GM12878 (cell line): Measurements from ENCODE around the gene ATOSB. TPM values are rescaled to one million over a fixed set of nuclear protein-coding genes. Genes with fewer than 3 reads are reported as not detected.

Source experiments
- CEBPB ChIP-seq, 2 experiments: fragments of 150-350 bp in 1 of 2; IDR thresholded peaks; 2 replicates each; pipeline ENCODE4 v1.6.1; 2012 to 2014; ENCODE audit warnings: low read depth in 2 of 2, low read length in 2 of 2, borderline replicate concordance in 1 of 2, inconsistent platforms in 1 of 2
- CHD1 ChIP-seq: IDR thresholded peaks from 2 replicates; pipeline ENCODE4 v1.6.1; 2012; ENCODE audit warnings: low read depth, low read length, improper control_type of control experiment
- CHD2 ChIP-seq: IDR thresholded peaks from 2 replicates; pipeline ENCODE4 v1.6.1; 2011; ENCODE audit warnings: low read depth, low read length, improper control_type of control experiment, borderline replicate concordance
- DPF2 ChIP-seq: fragments of 450-650 bp; IDR thresholded peaks from 2 replicates; pipeline ENCODE4 v1.6.1; 2017; ENCODE audit warnings: mild to moderate bottlenecking
- EED ChIP-seq: sonication (generic); IDR thresholded peaks from 2 replicates; pipeline ENCODE4 v1.6.1; 2016; ENCODE audit warnings: antibody characterized with exemption, low read depth
- EP300 ChIP-seq, 2 experiments: fragments of 150-350 bp in 1 of 2; IDR thresholded peaks; 2 replicates each; pipeline ENCODE4 v1.6.1; 2011 to 2012; ENCODE audit warnings: low read depth in 2 of 2, low read length in 2 of 2, borderline replicate concordance in 1 of 2, improper control_type of control experiment in 1 of 2, inconsistent platforms in 1 of 2; ENCODE audit not compliant: control insufficient read depth in 1 of 2
- MLLT1 ChIP-seq: fragments of 450-650 bp; IDR thresholded peaks from 2 replicates; pipeline ENCODE4 v1.6.1; 2016; ENCODE audit warnings: mild to moderate bottlenecking
- NR2C1 ChIP-seq: fragments of 450-650 bp; IDR thresholded peaks from 2 replicates; pipeline ENCODE4 v1.6.1; 2017; ENCODE audit warnings: antibody characterized with exemption, mild to moderate bottlenecking, moderate library complexity
- PML ChIP-seq: IDR thresholded peaks from 2 replicates; pipeline ENCODE4 v1.6.1; 2012; ENCODE audit warnings: low read length, inconsistent platforms
- POLR2A ChIP-seq: IDR thresholded peaks from 2 replicates; pipeline ENCODE4 v1.6.1; 2011; ENCODE audit warnings: low read depth, mild to moderate bottlenecking, low read length
- SP1 ChIP-seq: IDR thresholded peaks from one replicate; pipeline ENCODE4 v1.6.1; 2011; ENCODE audit warnings: low read depth, low read length
- SPI1 ChIP-seq: IDR thresholded peaks from 2 replicates; pipeline ENCODE4 v1.6.1; 2011; ENCODE audit warnings: low read depth, mild to moderate bottlenecking, low read length, moderate library complexity, borderline replicate concordance; ENCODE audit not compliant: insufficient read depth
- SRF ChIP-seq, 2 experiments: IDR thresholded peaks; 2 replicates each; pipeline ENCODE4 v1.6.1; 2011; ENCODE audit warnings: low read depth in 2 of 2, low read length in 2 of 2, mild to moderate bottlenecking in 1 of 2, moderate library complexity in 1 of 2
- USF1 ChIP-seq: IDR thresholded peaks from 2 replicates; pipeline ENCODE4 v1.6.1; 2011; ENCODE audit warnings: borderline replicate concordance, low read depth, mild to moderate bottlenecking, moderate library complexity, mixed read lengths, low read length; ENCODE audit not compliant: insufficient read depth; ENCODE audit errors: extremely low read length
- ZNF207 ChIP-seq: fragments of 450-650 bp; IDR thresholded peaks from 2 replicates; pipeline ENCODE4 v1.6.1; 2014; ENCODE audit warnings: antibody characterized with exemption, mild to moderate bottlenecking, borderline replicate concordance
- ZNF274 ChIP-seq: IDR thresholded peaks from one replicate; pipeline ENCODE4 v1.8.0; 2011; ENCODE audit not compliant: insufficient read length, insufficient read depth
- ZNF592 ChIP-seq: fragments of 450-650 bp; IDR thresholded peaks from 2 replicates; pipeline ENCODE4 v1.6.1; 2017; ENCODE audit warnings: mild to moderate bottlenecking, moderate library complexity
- polyA plus RNA-seq, 11 experiments: library from polyadenylated mRNA; depleted of rRNA in 4 of 11; unstranded in 6 of 11; stranded (reverse) in 5 of 11; fragments of >200 nt; fragmentation: Nextera tagmentation in 4 of 11; fragmentation: Illumina TruSeq in 1 of 11; extraction: Ambion mirVana in 4 of 11; extraction: Trizol in 1 of 11; gene quantifications; 1 replicate in 1 of 11; 2 replicates in 10 of 11; pipeline versions ENCODE4 v1.2.1 to v1.2.3, GENCODE V29; 2011 to 2016; ENCODE audit warnings: inconsistent platforms in 2 of 11, missing spikeins in 2 of 11, low read depth in 1 of 11
- total RNA-seq, 4 experiments: library from RNA; depleted of rRNA in 3 of 4; stranded (reverse); fragments of >200 nt in 3 of 4; fragmentation: Illumina TruSeq in 1 of 4; extraction: Trizol in 1 of 4; gene quantifications; 2 replicates each; pipeline versions ENCODE4 v1.2.1 to v1.2.3, GENCODE V29; 2013 to 2021
- TF ChIP-seq, protein P1 (sequence below): IDR thresholded peaks from 2 replicates; pipeline ENCODE4 v1.6.1; 2012; ENCODE audit warnings: low read depth, low read length, improper control_type of control experiment
- TF ChIP-seq, protein P2 (sequence below): fragments of 450-650 bp; IDR thresholded peaks from 2 replicates; pipeline ENCODE4 v1.6.1; 2018; ENCODE audit warnings: mild to moderate bottlenecking, low read depth, moderate library complexity; ENCODE audit not compliant: partially characterized antibody

Gene ATOSB
- total and polyA plus RNA-seq, 10 of the 15 experiments (the other 5 are each of a cell fraction or from before 2014, with no cell fraction given) = 0.60 to 5.4 (median 2.5) TPM

- TF ChIP-seq SPI1 (0 out of 2 replicates have a peak, but pooled peaks have one; percentile 42), EED (0 out of 2 replicates have a peak, but pooled peaks have one; percentile 24), USF1 (no peak), ZNF592 (no peak), SRF (IDR thresholded peaks at IDR 0.05; ENCODE audit: low read depth in 2 of 2, low read length in 2 of 2) (0 out of 4 replicates have a peak, but pooled peaks of 1 of the 2 experiments have one; percentile 53), ZNF274 (no peak), PML (peak; percentile 54; the same call in 1 of the 2 replicates), EP300 (IDR thresholded peaks at IDR 0.05; ENCODE audit: borderline replicate concordance in 1 of 2, control insufficient read depth in 1 of 2, low read depth in 2 of 2, low read length in 2 of 2) (no peak), SP1 (peak; percentile 41), CHD1 (no peak), CHD2 (peak; percentile 87), ZNF207 (no peak), POLR2A (peak; percentile 92), CEBPB (IDR thresholded peaks at IDR 0.05; ENCODE audit: borderline replicate concordance in 1 of 2, low read depth in 2 of 2, low read length in 2 of 2) (no peak), DPF2 (peak; percentile 51), MLLT1 (no peak), NR2C1 (no peak; the same call in 1 of the 2 replicates)
- TF ChIP-seq, protein P1, sequence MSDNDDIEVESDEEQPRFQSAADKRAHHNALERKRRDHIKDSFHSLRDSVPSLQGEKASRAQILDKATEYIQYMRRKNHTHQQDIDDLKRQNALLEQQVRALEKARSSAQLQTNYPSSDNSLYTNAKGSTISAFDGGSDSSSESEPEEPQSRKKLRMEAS = 0 out of 2 replicates have a peak, but pooled peaks have one; percentile 14
- TF ChIP-seq, protein P2, sequence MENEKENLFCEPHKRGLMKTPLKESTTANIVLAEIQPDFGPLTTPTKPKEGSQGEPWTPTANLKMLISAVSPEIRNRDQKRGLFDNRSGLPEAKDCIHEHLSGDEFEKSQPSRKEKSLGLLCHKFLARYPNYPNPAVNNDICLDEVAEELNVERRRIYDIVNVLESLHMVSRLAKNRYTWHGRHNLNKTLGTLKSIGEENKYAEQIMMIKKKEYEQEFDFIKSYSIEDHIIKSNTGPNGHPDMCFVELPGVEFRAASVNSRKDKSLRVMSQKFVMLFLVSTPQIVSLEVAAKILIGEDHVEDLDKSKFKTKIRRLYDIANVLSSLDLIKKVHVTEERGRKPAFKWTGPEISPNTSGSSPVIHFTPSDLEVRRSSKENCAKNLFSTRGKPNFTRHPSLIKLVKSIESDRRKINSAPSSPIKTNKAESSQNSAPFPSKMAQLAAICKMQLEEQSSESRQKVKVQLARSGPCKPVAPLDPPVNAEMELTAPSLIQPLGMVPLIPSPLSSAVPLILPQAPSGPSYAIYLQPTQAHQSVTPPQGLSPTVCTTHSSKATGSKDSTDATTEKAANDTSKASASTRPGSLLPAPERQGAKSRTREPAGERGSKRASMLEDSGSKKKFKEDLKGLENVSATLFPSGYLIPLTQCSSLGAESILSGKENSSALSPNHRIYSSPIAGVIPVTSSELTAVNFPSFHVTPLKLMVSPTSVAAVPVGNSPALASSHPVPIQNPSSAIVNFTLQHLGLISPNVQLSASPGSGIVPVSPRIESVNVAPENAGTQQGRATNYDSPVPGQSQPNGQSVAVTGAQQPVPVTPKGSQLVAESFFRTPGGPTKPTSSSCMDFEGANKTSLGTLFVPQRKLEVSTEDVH = peak; percentile 84
Observed at GRCh38 chr9:35079426-35080341, 36.0 kb downstream of the ATOSB start, which contains the start of gene FANCG (continued).
